NCI-H748 (cell line): ENCODE measurements around the gene LUC7L.
"Not testable (repeated sequence)": the region's sequence is repeated elsewhere in the genome, so short reads cannot be mapped to it uniquely, and the experiment has no call there.

Experiments
- DNase-seq: peaks from one replicate; lab custom pipeline; 2025; ENCODE audit not compliant: unreplicated experiment; lab: John Stamatoyannopoulos, UW

The LUC7L gene

GRCh38 chr16:167122-167690 is 62.0 kb downstream of the LUC7L start:
- no peak for DNase-seq

GRCh38 chr16:166375-167121 is 62.7 kb downstream of the LUC7L start:
- DNase-seq, result no peak

- DNase-seq, result peak; percentile 21
Measured at GRCh38 chr16:165539-166374, 63.5 kb downstream of the LUC7L start, which contains the start of gene HBM. Gene HBM (plus strand): TSS chr16:165978. CDS start chr16:165998, 20 bp downstream.

GRCh38 chr16:164827-165538 is 64.3 kb downstream of the LUC7L start:
- no peak for DNase-seq

- not testable (repeated sequence) for DNase-seq
Measured at GRCh38 chr16:164134-164823, 65.0 kb downstream of the LUC7L start.

- not testable (repeated sequence) for DNase-seq
Measured at GRCh38 chr16:163696-164095, 65.6 kb downstream of the LUC7L start.

- not testable (repeated sequence) for DNase-seq
Measured at GRCh38 chr16:163139-163538, 66.1 kb downstream of the LUC7L start.

GRCh38 chr16:162271-162991 is 66.8 kb downstream of the LUC7L start:
- DNase-seq, result no peak

GRCh38 chr16:160691-161190 is 68.5 kb downstream of the LUC7L start:
- no peak for DNase-seq

GRCh38 chr16:160242-160641 is 69.0 kb downstream of the LUC7L start:
- not testable (repeated sequence) for DNase-seq

- no peak for DNase-seq
Measured at GRCh38 chr16:159136-159849, 70.0 kb downstream of the LUC7L start.

GRCh38 chr16:155031-155398 is 74.2 kb downstream of the LUC7L start:
- DNase-seq, result no peak

- peak; percentile 64 for DNase-seq
Measured at GRCh38 chr16:154217-155030, 74.8 kb downstream of the LUC7L start.

GRCh38 chr16:153550-154216 is 75.6 kb downstream of the LUC7L start:
- DNase-seq, result not testable (repeated sequence)

- DNase-seq, result not testable (repeated sequence)
Measured at GRCh38 chr16:153129-153521, 76.1 kb downstream of the LUC7L start.

GRCh38 chr16:152141-153128 is 76.8 kb downstream of the LUC7L start, which contains the start of gene HBZ:
Gene HBZ (plus strand): TSS chr16:152644. CDS start chr16:152910, 266 bp downstream.
- no peak for DNase-seq
